Measurements from ENCODE around the gene PDILT. TPM values are rescaled to one million over a fixed set of nuclear protein-coding genes. Genes with fewer than 3 reads are reported as not detected.
"Not testable (repeated sequence)": the region's sequence is repeated elsewhere in the genome, so short reads cannot be mapped to it uniquely, and the experiment has no call there.

PDILT gene
- total RNA-seq, 4 donors from 2014 or later: not detected

DNA sequence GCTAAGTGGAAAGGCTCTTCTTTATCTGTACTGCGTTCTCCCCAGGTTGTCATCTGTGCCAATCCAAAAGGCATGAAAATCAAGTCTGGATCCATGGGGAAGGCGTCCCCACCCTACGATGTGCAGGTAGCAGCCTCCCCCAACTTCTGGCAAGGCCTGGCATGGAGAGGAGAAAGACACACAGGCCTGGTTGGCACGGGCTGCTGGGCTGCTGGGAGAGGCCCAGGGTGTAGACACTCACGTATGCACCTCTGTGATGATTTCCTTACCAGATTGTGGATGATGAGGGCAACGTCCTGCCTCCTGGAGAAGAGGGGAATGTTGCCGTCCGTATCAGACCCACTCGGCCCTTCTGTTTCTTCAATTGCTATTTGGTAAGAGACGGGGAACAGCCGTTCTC is 26.4 kb upstream of the PDILT start:
- Histone ChIP-seq H3K4me3 (no peak overlapping the region), H3K36me3 (no peaks in the 10 kb centered on the region), H3K4me1 (no peaks in the 10 kb centered on the region), H3K27me3 (no peaks in the 10 kb centered on the region), H3K9me3 (no peaks in the 10 kb centered on the region), H3K27ac (no peak overlapping the region)
- DNase-seq: no peak
- no peak for TF ChIP-seq POLR2A (IDR thresholded peaks at IDR 0.05)
- TF ChIP-seq, protein P1, sequence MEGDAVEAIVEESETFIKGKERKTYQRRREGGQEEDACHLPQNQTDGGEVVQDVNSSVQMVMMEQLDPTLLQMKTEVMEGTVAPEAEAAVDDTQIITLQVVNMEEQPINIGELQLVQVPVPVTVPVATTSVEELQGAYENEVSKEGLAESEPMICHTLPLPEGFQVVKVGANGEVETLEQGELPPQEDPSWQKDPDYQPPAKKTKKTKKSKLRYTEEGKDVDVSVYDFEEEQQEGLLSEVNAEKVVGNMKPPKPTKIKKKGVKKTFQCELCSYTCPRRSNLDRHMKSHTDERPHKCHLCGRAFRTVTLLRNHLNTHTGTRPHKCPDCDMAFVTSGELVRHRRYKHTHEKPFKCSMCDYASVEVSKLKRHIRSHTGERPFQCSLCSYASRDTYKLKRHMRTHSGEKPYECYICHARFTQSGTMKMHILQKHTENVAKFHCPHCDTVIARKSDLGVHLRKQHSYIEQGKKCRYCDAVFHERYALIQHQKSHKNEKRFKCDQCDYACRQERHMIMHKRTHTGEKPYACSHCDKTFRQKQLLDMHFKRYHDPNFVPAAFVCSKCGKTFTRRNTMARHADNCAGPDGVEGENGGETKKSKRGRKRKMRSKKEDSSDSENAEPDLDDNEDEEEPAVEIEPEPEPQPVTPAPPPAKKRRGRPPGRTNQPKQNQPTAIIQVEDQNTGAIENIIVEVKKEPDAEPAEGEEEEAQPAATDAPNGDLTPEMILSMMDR (IDR thresholded peaks at IDR 0.05): no peak

DNA sequence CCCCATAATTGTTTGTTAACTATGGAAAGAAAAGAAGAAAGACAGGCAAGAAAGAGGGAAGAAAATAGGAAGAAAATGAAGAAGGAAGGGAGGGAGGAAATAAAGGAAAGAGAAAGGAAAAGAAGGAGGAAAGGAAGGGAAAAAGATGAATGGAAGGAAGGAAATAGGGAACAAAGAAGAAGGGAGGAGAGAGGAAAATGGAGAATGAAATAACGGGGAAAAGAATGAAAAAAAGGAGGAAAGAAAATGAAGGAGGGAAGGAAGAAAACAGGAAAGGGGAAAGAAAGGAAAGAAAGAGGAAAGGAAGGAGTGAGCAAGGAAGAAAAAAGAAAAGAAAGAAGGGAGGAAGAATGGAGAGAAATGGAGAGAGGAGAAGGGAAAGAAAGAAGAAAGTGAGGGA is 25.9 kb upstream of the PDILT start:
- not testable (repeated sequence) for H3K27me3 ChIP-seq, H3K27ac ChIP-seq, DNase-seq, H3K36me3 ChIP-seq, H3K4me1 ChIP-seq, H3K4me3 ChIP-seq, H3K9me3 ChIP-seq

GRCh38 chr16:20429499-20429898 is 25.0 kb upstream of the PDILT start:
- not testable (repeated sequence) for H3K4me1 ChIP-seq, H3K36me3 ChIP-seq, H3K27ac ChIP-seq, DNase-seq, H3K9me3 ChIP-seq, H3K27me3 ChIP-seq, H3K4me3 ChIP-seq

- not testable (repeated sequence) for DNase-seq
Observed at GRCh38 chr16:20427401-20427797, 22.9 kb upstream of the PDILT start.

DNA sequence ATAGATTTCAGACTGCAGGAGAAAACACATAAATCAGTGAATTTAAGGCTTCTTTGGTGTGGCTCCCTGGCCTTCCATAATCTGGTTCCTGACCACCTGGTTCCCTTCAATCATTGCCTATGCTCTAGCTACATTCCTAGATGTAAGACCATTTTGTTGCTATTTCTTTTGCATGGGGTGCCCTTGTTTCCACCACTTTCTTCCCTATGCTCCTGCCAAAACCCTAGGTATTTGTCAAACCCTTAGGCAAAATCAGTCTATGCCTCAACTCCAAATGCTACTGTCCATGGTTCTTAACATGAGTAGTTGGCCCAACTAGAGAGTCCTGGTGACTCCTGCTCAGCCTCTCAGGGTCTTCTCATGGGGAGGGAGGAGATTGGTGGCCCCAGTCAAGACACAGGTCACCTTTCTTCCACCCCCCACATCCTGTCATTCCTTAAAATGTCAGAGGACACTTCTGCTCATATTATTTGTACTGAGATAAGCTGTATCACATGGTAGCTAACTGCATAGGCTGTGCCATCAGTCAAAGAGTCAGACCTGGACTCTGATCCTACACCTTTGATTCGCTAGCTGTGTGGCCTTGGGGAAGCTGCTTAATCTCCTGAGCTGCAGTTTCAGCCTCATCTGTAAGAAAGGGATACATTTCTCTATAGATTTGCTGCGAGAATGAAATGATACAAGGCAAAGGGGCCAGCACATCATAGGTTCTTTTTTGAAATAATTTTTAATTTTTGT is 19.8 kb upstream of the PDILT start:
- TF ChIP-seq POLR2A (IDR thresholded peaks at IDR 0.05): no peak
- TF ChIP-seq, protein P1 (IDR thresholded peaks at IDR 0.05): no peak
- H3K4me1 ChIP-seq: no peaks in the 10 kb centered on the region
- H3K4me3 ChIP-seq: no peak overlapping the region
- DNase-seq: no peak
- no peaks in the 10 kb centered on the region for H3K36me3 ChIP-seq
- H3K9me3 ChIP-seq: no peaks in the 10 kb centered on the region
- H3K27me3 ChIP-seq: no peaks in the 10 kb centered on the region
- no peak overlapping the region for H3K27ac ChIP-seq

More at GRCh38 chr16:20427401-20427797, 22.9 kb upstream of the PDILT start:
- not testable (repeated sequence) for H3K27me3 ChIP-seq, H3K27ac ChIP-seq, H3K36me3 ChIP-seq, H3K4me3 ChIP-seq, H3K4me1 ChIP-seq, H3K9me3 ChIP-seq

GRCh38 chr16:20423772-20424128 is 19.2 kb upstream of the PDILT start:
- not testable (repeated sequence) for H3K27ac ChIP-seq, DNase-seq, H3K9me3 ChIP-seq, H3K27me3 ChIP-seq, H3K4me3 ChIP-seq, H3K4me1 ChIP-seq, H3K36me3 ChIP-seq

DNA sequence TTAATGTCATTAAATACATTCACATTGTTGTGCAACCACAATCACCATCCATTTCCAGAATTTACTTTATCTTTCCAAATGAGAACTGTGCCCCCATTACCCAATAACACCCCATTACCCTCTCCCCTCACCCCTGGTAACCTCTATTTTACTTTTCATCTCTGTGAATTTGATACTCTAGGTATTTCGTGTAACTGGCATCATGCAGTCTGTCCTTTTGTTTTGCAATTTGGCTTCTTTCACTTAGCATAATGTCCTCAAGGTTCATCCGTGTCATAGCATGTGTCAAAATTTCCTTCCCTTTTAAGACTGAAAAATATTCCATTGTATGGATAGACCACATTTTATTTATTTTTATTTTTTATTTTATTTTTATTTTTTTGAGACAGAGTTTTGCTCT is 17.2 kb upstream of the PDILT start:
- not testable (repeated sequence) for H3K4me3 ChIP-seq, H3K36me3 ChIP-seq, H3K27ac ChIP-seq, H3K27me3 ChIP-seq, H3K4me1 ChIP-seq, DNase-seq, H3K9me3 ChIP-seq

DNA sequence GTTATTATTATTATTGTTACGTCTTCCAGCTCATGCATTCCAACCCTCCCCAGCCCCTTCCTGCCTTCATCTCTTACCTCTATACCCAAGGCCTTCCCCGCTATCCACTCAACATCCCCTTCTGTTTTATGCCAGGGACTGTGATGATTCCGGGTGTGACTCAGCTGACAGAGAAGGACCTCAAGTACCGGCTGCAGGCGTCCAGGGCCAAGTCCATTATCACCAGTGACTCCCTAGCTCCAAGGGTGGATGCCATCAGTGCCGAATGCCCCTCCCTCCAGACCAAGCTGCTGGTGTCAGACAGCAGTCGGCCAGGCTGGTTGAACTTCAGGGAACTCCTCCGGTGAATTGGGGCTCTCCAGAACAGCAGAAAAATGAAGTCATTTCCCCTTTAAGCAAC is 14.6 kb upstream of the PDILT start:
- H3K27ac ChIP-seq, H3K4me3 ChIP-seq, H3K36me3 ChIP-seq, H3K9me3 ChIP-seq, DNase-seq, H3K27me3 ChIP-seq, H3K4me1 ChIP-seq: not testable (repeated sequence)

- Histone ChIP-seq H3K9me3 (no peaks in the 10 kb centered on the region), H3K27me3 (no peaks in the 10 kb centered on the region), H3K36me3 (no peaks in the 10 kb centered on the region), H3K4me3 (no peak overlapping the region), H3K27ac (no peak overlapping the region), H3K4me1 (no peaks in the 10 kb centered on the region)
- TF ChIP-seq, protein P1 (IDR thresholded peaks at IDR 0.05): no peak
- no peak for DNase-seq
Observed at GRCh38 chr16:20415541-20415940, 11.0 kb upstream of the PDILT start.

Measured in Peyer's patch (tissue), 4 donors.